ENCODE measurements around the gene FES.

The FES gene

DNA sequence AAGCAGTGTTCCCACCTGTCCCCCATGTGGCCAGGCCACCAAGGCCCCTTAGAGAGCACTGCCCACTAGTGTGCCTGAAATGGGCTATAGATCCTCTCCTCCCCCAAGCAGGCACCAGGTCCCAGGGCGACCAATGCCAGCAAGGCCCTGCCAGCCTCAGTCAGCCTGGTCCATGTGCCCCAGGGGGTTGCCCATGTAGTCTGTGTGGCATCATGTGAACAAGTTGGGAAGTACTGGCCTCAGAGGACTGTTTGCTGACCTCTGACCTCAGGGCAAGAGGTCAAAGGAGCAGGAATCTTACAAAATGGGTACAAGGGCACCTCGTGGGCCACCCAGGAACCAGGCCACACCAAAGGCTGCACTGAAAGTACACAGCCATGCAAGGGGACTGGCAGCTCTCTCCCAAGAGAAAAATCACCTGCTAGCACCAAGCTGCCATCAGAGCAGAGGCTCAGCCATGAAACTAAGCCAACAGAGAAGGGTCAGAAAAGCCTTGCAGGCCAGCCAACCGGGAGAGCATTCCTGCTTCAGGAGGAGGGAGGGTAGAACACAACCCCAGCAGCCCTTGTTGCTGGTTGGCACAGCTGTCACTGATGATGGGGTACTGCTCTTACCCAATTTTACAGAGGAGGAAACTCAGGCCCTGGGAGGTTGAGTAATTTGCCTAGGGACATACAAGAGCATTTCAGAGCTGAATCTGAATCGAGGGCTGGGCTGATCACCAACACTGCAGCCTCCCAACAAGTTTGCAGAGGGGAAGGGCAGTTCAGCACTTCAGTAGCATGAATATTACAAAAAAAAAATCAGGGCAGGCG is 21.1 kb upstream of the FES start:
- Histone ChIP-seq H3K36me3 (no peaks in the 10 kb centered on the region), H3K27me3 (ENCODE audit: insufficient read depth, low read depth, severe bottlenecking) (no peaks in the 10 kb centered on the region), H3K4me3 (ENCODE audit: low read depth, low read length) (no peak overlapping the region), H3K27ac (no peak overlapping the region), H3K9me3 (ENCODE audit: severe bottlenecking) (no peaks in the 10 kb centered on the region)
- TF ChIP-seq, protein P1, sequence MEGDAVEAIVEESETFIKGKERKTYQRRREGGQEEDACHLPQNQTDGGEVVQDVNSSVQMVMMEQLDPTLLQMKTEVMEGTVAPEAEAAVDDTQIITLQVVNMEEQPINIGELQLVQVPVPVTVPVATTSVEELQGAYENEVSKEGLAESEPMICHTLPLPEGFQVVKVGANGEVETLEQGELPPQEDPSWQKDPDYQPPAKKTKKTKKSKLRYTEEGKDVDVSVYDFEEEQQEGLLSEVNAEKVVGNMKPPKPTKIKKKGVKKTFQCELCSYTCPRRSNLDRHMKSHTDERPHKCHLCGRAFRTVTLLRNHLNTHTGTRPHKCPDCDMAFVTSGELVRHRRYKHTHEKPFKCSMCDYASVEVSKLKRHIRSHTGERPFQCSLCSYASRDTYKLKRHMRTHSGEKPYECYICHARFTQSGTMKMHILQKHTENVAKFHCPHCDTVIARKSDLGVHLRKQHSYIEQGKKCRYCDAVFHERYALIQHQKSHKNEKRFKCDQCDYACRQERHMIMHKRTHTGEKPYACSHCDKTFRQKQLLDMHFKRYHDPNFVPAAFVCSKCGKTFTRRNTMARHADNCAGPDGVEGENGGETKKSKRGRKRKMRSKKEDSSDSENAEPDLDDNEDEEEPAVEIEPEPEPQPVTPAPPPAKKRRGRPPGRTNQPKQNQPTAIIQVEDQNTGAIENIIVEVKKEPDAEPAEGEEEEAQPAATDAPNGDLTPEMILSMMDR (IDR thresholded peaks at IDR 0.05; ENCODE audit: low read depth, low read length) = no peak
- no peak for DNase-seq

- no peak overlapping the region for H3K27ac ChIP-seq
- TF ChIP-seq, protein P1 (IDR thresholded peaks at IDR 0.05; ENCODE audit: low read depth, low read length) = no peak
- no peaks in the 10 kb centered on the region for H3K36me3 ChIP-seq
- H3K4me3 ChIP-seq (ENCODE audit: low read depth, low read length) = no peak overlapping the region
- DNase-seq = no peak
- no peaks in the 10 kb centered on the region for H3K27me3 ChIP-seq (ENCODE audit: insufficient read depth, low read depth, severe bottlenecking)
- H3K9me3 ChIP-seq (ENCODE audit: severe bottlenecking) = no peaks in the 10 kb centered on the region
These were observed 20.3 kb upstream of the FES start for GRCh38 chr15:90863987-90864386.

GRCh38 chr15:90864507-90864906 is 19.8 kb upstream of the FES start:
- DNase-seq = peak; percentile 77
- no peak overlapping the region for H3K27ac ChIP-seq

GRCh38 chr15:90865702-90866101 is 18.6 kb upstream of the FES start:
- no peak overlapping the region for H3K4me3 ChIP-seq (ENCODE audit: low read depth, low read length)
- no peak for DNase-seq
- H3K9me3 ChIP-seq (ENCODE audit: severe bottlenecking) = no peaks in the 10 kb centered on the region
- no peak overlapping the region for H3K27ac ChIP-seq
- TF ChIP-seq, protein P1 (IDR thresholded peaks at IDR 0.05; ENCODE audit: low read depth, low read length) = no peak
- H3K36me3 ChIP-seq = no peaks in the 10 kb centered on the region
- peaks cover 3% of the 10 kb centered on the region for H3K27me3 ChIP-seq (ENCODE audit: insufficient read depth, low read depth, severe bottlenecking)

More at GRCh38 chr15:90864507-90864906, 19.8 kb upstream of the FES start:
- Histone ChIP-seq H3K36me3 (no peaks in the 10 kb centered on the region), H3K9me3 (ENCODE audit: severe bottlenecking) (no peaks in the 10 kb centered on the region), H3K27me3 (ENCODE audit: insufficient read depth, low read depth, severe bottlenecking) (no peaks in the 10 kb centered on the region), H3K4me3 (ENCODE audit: low read depth, low read length) (no peak overlapping the region)
- TF ChIP-seq, protein P1 (IDR thresholded peaks at IDR 0.05; ENCODE audit: low read depth, low read length) = peak; percentile 46; the same call in 1 of the 2 replicates

GRCh38 chr15:90866161-90866715 is 18.1 kb upstream of the FES start:
- Histone ChIP-seq H3K27me3 (ENCODE audit: insufficient read depth, low read depth, severe bottlenecking) (peaks cover 6% of the 10 kb centered on the region), H3K9me3 (ENCODE audit: severe bottlenecking) (no peaks in the 10 kb centered on the region), H3K4me3 (ENCODE audit: low read depth, low read length) (no peak overlapping the region), H3K27ac (no peak overlapping the region), H3K36me3 (no peaks in the 10 kb centered on the region)
- DNase-seq = no peak
- TF ChIP-seq, protein P1 (IDR thresholded peaks at IDR 0.05; ENCODE audit: low read depth, low read length) = no peak
